ENCODE data around the gene CPNE4.

GRCh38 chr3:131530843-131531242, 504.0 kb downstream of the CPNE4 start:
- TF ChIP-seq CTCF (IDR thresholded peaks at IDR 0.05; ENCODE audit: low read depth, low read length, poor library complexity, severe bottlenecking): no peak
- TF ChIP-seq EZH2phosphoT487 (IDR thresholded peaks at IDR 0.05; ENCODE audit: borderline replicate concordance, low read length): no peak

Data from DOHH2 (cell line).